Choroid plexus epithelial cell (primary cell): ENCODE data around the gene NRG2.

ENCODE experiments used
- DNase-seq: peaks from one replicate; pipeline ENCODE4 v3.0.0-alpha.2; 2010; ENCODE audit warnings: low read depth
- H3K4me3 ChIP-seq: 2 replicates; pipeline ENCODE4 v1.5.1; 2011; ENCODE audit warnings: low read depth, mild to moderate bottlenecking, control low read depth, low read length, moderate library complexity
- CTCF ChIP-seq: conservative IDR thresholded peaks from 2 replicates; pipeline ENCODE4 v1.5.1; 2011; ENCODE audit warnings: low read depth, mild to moderate bottlenecking, control low read depth, inconsistent platforms, low read length, moderate library complexity

NRG2 gene

GRCh38 chr5:140041492-140042392 is 1.4 kb downstream of the NRG2 start:
- TF ChIP-seq CTCF, result no peak
- peak overlapping the region; percentile 55 for H3K4me3 ChIP-seq
- peak; percentile 25 for DNase-seq

- no peak overlapping the region for H3K4me3 ChIP-seq
Measured at GRCh38 chr5:140041099-140041491, 2.0 kb downstream of the NRG2 start.

GRCh38 chr5:140040358-140040757 is 2.7 kb downstream of the NRG2 start:
- no peak for TF ChIP-seq CTCF
- DNase-seq, result no peak
- H3K4me3 ChIP-seq, result no peak overlapping the region

More at GRCh38 chr5:140041099-140041491, 2.0 kb downstream of the NRG2 start:
- TF ChIP-seq CTCF, result no peak
- no peak for DNase-seq

GRCh38 chr5:140039561-140039960 is 3.5 kb downstream of the NRG2 start:
- no peak overlapping the region for H3K4me3 ChIP-seq
- no peak for DNase-seq
- TF ChIP-seq CTCF, result no peak

- peak overlapping the region; percentile 57 for H3K4me3 ChIP-seq
- no peak for TF ChIP-seq CTCF
- peak; percentile 67 for DNase-seq
Measured at GRCh38 chr5:140038373-140038957, 4.6 kb downstream of the NRG2 start.

- DNase-seq, result no peak
- no peak overlapping the region for H3K4me3 ChIP-seq
- TF ChIP-seq CTCF, result no peak
Measured at GRCh38 chr5:140037012-140037411, 6.1 kb downstream of the NRG2 start.

- H3K4me3 ChIP-seq, result no peak overlapping the region
- DNase-seq, result no peak
- TF ChIP-seq CTCF, result no peak
Measured at GRCh38 chr5:140035881-140036280, 7.2 kb downstream of the NRG2 start.
